Hepatocyte (in vitro differentiated cells): ENCODE results near the gene DET1. TPM values are rescaled to one million over a fixed set of nuclear protein-coding genes. Genes with fewer than 3 reads are reported as not detected.
"Not testable (repeated sequence)": the region's sequence is repeated elsewhere in the genome, so short reads cannot be mapped to it uniquely, and the experiment has no call there.

Experiments
- DNase-seq: peaks from one replicate; pipeline ENCODE4 v3.0.0-alpha.2; 2016; ENCODE audit warnings: low spot score
- H2AFZ ChIP-seq: fragments of 200-600 bp; sonication (generic); 2 replicates; pipeline ENCODE4 v1.6.0; 2016; ENCODE audit warnings: antibody characterized with exemption, mild to moderate bottlenecking
- H3K27ac ChIP-seq: fragments of 200-600 bp; sonication (generic); 2 replicates; pipeline ENCODE4 v1.5.1; 2016; ENCODE audit warnings: mild to moderate bottlenecking
- H3K27me3 ChIP-seq: fragments of 200-600 bp; sonication (generic); 2 replicates; pipeline ENCODE4 v1.6.1; 2016
- H3K36me3 ChIP-seq: fragments of 200-600 bp; sonication (generic); replicated peaks from 2 replicates; pipeline ENCODE4 v1.5.1; 2016; ENCODE audit warnings: low read depth; ENCODE audit not compliant: insufficient read depth
- H3K4me1 ChIP-seq: fragments of 200-600 bp; sonication (generic); 2 replicates; pipeline ENCODE4 v1.5.1; 2016; ENCODE audit warnings: mild to moderate bottlenecking, moderate library complexity; ENCODE audit not compliant: insufficient read depth
- H3K4me2 ChIP-seq: fragments of 200-600 bp; sonication (generic); 2 replicates; pipeline ENCODE4 v1.6.0; 2016
- H3K4me3 ChIP-seq: fragments of 200-600 bp; sonication (generic); 2 replicates; pipeline ENCODE4 v1.5.1; 2016; ENCODE audit warnings: mild to moderate bottlenecking
- H3K79me2 ChIP-seq: fragments of 200-600 bp; sonication (generic); 2 replicates; pipeline ENCODE4 v1.6.0; 2017; ENCODE audit warnings: mild to moderate bottlenecking
- H3K9me2 ChIP-seq: fragments of 200-600 bp; sonication (generic); replicated peaks from 2 replicates; pipeline ENCODE4 v1.6.0; 2017; ENCODE audit warnings: mild to moderate bottlenecking; ENCODE audit not compliant: insufficient read depth
- H3K9me3 ChIP-seq: fragments of 200-600 bp; sonication (generic); 2 replicates; pipeline ENCODE4 v1.5.1; 2016; ENCODE audit warnings: low read depth, mild to moderate bottlenecking
- H4K20me1 ChIP-seq: fragments of 200-600 bp; sonication (generic); 2 replicates; pipeline ENCODE4 v1.6.0; 2016; ENCODE audit warnings: mild to moderate bottlenecking; ENCODE audit not compliant: insufficient read depth, poor library complexity, severe bottlenecking
- CTCF ChIP-seq: fragments of 200-600 bp; sonication (generic); IDR thresholded peaks from 2 replicates; pipeline ENCODE4 v1.5.1; 2016; ENCODE audit warnings: antibody characterized with exemption, mild to moderate bottlenecking; ENCODE audit not compliant: poor library complexity
- EZH2 ChIP-seq: fragments of 200-600 bp; sonication (generic); IDR thresholded peaks from 2 replicates; pipeline ENCODE4 v1.6.1; 2016; ENCODE audit warnings: antibody characterized with exemption, mild to moderate bottlenecking, borderline replicate concordance
- EZH2phosphoT487 ChIP-seq: fragments of 200-600 bp; sonication (generic); IDR thresholded peaks from one replicate; pipeline ENCODE4 v1.6.1; 2018; ENCODE audit warnings: antibody characterized with exemption, mild to moderate bottlenecking, low read depth, moderate library complexity; ENCODE audit not compliant: unreplicated experiment, severe bottlenecking
- WGBS: methylation state at CpG from one replicate; pipeline ENCODE4 v1.1.6; 2016; ENCODE audit warnings: low lambda C conversion rate; ENCODE audit errors: missing lambda C conversion rate; 5-methylcytosine and 5-hydroxymethylcytosine counted together
- polyA plus RNA-seq: library from polyadenylated mRNA; unstranded; fragments of >200 nt; fragmentation: Nextera tagmentation; extraction: Ambion mirVana; gene quantifications from 2 replicates; pipeline ENCODE4 v1.2.1, GENCODE V29; 2016
- total RNA-seq: library from RNA; depleted of rRNA; stranded (reverse); fragments of >200 nt; gene quantifications from 2 replicates; pipeline ENCODE4 v1.2.3, GENCODE V29; 2014

The DET1 gene
- total and polyA plus RNA-seq, 2 experiments from 2014 or later, result 4.0 to 7.2 TPM

GRCh38 chr15:88541709-88542341 is 4.7 kb downstream of the DET1 start:
- peak overlapping the region; percentile 81 for H3K27ac ChIP-seq
- no peak overlapping the region for H2AFZ ChIP-seq
- H3K4me3 ChIP-seq, result no peak overlapping the region
- H3K4me1 ChIP-seq, result peaks cover 32% of the 10 kb centered on the region
- no peak for DNase-seq
- no peaks in the 10 kb centered on the region for H3K9me2 ChIP-seq
- TF ChIP-seq CTCF, result no peak
- TF ChIP-seq EZH2, result no peak
- TF ChIP-seq EZH2phosphoT487, result no peak
- no peaks in the 10 kb centered on the region for H3K9me3 ChIP-seq
- no peaks in the 10 kb centered on the region for H3K27me3 ChIP-seq
- H3K4me2 ChIP-seq, result peak overlapping the region; percentile 44
- no peaks in the 10 kb centered on the region for H4K20me1 ChIP-seq
- WGBS, result 57% methylated on average over 16 of the region's 16 CpGs
- no peaks in the 10 kb centered on the region for H3K36me3 ChIP-seq
- H3K79me2 ChIP-seq, result peaks cover 11% of the 10 kb centered on the region

DNA sequence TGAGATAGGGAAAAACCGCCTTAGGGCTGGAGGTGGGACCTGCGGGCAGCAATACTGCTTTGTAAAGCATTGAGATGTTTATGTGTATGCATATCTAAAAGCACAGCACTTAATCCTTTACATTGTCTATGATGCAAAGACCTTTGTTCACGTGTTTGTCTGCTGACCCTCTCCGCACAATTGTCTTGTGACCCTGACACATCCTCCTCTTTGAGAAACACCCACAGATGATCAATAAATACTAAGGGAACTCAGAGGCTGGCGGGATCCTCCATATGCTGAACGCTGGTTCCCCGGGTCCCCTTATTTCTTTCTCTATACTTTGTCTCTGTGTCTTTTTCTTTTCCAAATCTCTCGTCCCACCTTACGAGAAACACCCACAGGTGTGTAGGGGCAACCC is 5.4 kb downstream of the DET1 start:
- Histone ChIP-seq H3K27ac (peak overlapping the region; percentile 81), H3K4me1 (peaks cover 32% of the 10 kb centered on the region), H3K79me2 (peaks cover 11% of the 10 kb centered on the region)
- DNase-seq, H2AFZ ChIP-seq, H3K36me3 ChIP-seq, H3K9me3 ChIP-seq, H4K20me1 ChIP-seq, H3K4me3 ChIP-seq, H3K9me2 ChIP-seq, H3K4me2 ChIP-seq, H3K27me3 ChIP-seq: not testable (repeated sequence)
- 60% methylated on average over 7 of the region's 9 CpGs for WGBS

- H3K9me2 ChIP-seq, H3K9me3 ChIP-seq, H3K79me2 ChIP-seq, H3K27me3 ChIP-seq, H4K20me1 ChIP-seq, DNase-seq, H2AFZ ChIP-seq, H3K36me3 ChIP-seq, H3K4me3 ChIP-seq, H3K4me2 ChIP-seq: not testable (repeated sequence)
- H3K27ac ChIP-seq, result peak overlapping the region; percentile 65
- WGBS, result 38% methylated on average over 2 of the region's 2 CpGs
- H3K4me1 ChIP-seq, result peaks cover 30% of the 10 kb centered on the region
These were observed 6.1 kb downstream of the DET1 start for GRCh38 chr15:88540350-88540749.

GRCh38 chr15:88539441-88539840 is 7.0 kb downstream of the DET1 start:
- WGBS, result 55% methylated on average over 4 of the region's 4 CpGs
- Histone ChIP-seq H3K4me3 (no peak overlapping the region), H2AFZ (no peak overlapping the region), H4K20me1 (no peaks in the 10 kb centered on the region), H3K36me3 (no peaks in the 10 kb centered on the region), H3K27me3 (no peaks in the 10 kb centered on the region), H3K9me3 (no peaks in the 10 kb centered on the region), H3K27ac (no peak overlapping the region), H3K4me2 (no peak overlapping the region), H3K9me2 (no peaks in the 10 kb centered on the region), H3K4me1 (peaks cover 26% of the 10 kb centered on the region), H3K79me2 (peaks cover 2% of the 10 kb centered on the region)
- no peak for TF ChIP-seq EZH2phosphoT487
- TF ChIP-seq CTCF, result no peak
- TF ChIP-seq EZH2, result no peak
- no peak for DNase-seq
